HG02973 (cell line): ENCODE measurements around the gene SLC44A1.
A peak's percentile ranks its signal among the peaks of the same experiment; 100 is the strongest.

ENCODE experiments used
- ATAC-seq: cut with Tn5 transposase; IDR thresholded peaks from one replicate; pipeline ENCODE4 v1.9.1; 2021; ENCODE audit warnings: moderate library complexity; ENCODE audit not compliant: unreplicated experiment

Gene SLC44A1

GRCh38 chr9:105455836-105456475, 211.5 kb downstream of the SLC44A1 start:
- ATAC-seq: no peak

- ATAC-seq: no peak
Observed at GRCh38 chr9:105457560-105458294, 213.3 kb downstream of the SLC44A1 start.

- no peak for ATAC-seq
Observed at GRCh38 chr9:105458404-105458803, 214.0 kb downstream of the SLC44A1 start.

GRCh38 chr9:105459336-105459735, 214.9 kb downstream of the SLC44A1 start:
- no peak for ATAC-seq

- no peak for ATAC-seq
Observed at GRCh38 chr9:105466898-105467455, 222.5 kb downstream of the SLC44A1 start.

GRCh38 chr9:105468875-105469274, 224.4 kb downstream of the SLC44A1 start:
- ATAC-seq: no peak

GRCh38 chr9:105473221-105473620, 228.8 kb downstream of the SLC44A1 start:
- no peak for ATAC-seq

- no peak for ATAC-seq
Observed at GRCh38 chr9:105475302-105475701, 230.9 kb downstream of the SLC44A1 start.

- no peak for ATAC-seq
Observed at GRCh38 chr9:105479846-105480245, 235.4 kb downstream of the SLC44A1 start.

- peak; percentile 60 for ATAC-seq
Observed at GRCh38 chr9:105483618-105484017, 239.2 kb downstream of the SLC44A1 start.

- no peak for ATAC-seq
Observed at GRCh38 chr9:105484226-105484625, 239.8 kb downstream of the SLC44A1 start.

- no peak for ATAC-seq
Observed at GRCh38 chr9:105485131-105485530, 240.7 kb downstream of the SLC44A1 start.
